ENCODE data around the gene LRRC10. TPM values are rescaled to one million over a fixed set of nuclear protein-coding genes. Genes with fewer than 3 reads are reported as not detected.

The LRRC10 gene
- total RNA-seq, 1 donor from 2014 or later, result not detected

DNA sequence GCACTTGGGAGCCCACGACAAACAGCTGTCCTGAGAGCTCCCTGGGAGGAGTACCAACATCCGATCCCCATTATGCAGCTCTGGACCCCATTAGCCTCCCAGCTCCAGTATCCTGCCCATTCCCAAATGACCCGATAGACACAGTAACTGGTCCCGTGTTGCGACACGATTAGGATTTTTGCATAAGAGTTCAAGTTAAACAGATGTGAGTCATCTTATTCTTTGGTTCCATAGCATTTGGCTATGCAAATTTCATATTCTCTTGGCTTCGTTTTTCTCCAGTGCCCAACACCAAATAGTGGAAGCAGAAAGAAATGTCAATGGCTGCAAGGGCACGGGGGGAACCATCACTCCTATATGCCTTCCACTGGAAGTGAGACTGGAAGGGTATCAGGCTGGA is 43.0 kb upstream of the LRRC10 start:
- ChIA-PET CTCF (no interaction called here), POLR2A (no interaction called here)
- Mint-ChIP-seq H3K27ac (no peak overlapping the region), H3K36me3 (ENCODE audit: low read depth) (no peaks in the 10 kb centered on the region), H3K4me1 (no peaks in the 10 kb centered on the region), H3K4me3 (no peak overlapping the region), H3K9me3 (no peaks in the 10 kb centered on the region), H3K27me3 (peaks cover 8% of the 10 kb centered on the region)
- ATAC-seq (ENCODE audit: low read depth) (no peak), DNase-seq (no peak)
- intact Hi-C loops (cut with micrococcal nuclease), result no loop called here
- TF ChIP-seq, protein P1, sequence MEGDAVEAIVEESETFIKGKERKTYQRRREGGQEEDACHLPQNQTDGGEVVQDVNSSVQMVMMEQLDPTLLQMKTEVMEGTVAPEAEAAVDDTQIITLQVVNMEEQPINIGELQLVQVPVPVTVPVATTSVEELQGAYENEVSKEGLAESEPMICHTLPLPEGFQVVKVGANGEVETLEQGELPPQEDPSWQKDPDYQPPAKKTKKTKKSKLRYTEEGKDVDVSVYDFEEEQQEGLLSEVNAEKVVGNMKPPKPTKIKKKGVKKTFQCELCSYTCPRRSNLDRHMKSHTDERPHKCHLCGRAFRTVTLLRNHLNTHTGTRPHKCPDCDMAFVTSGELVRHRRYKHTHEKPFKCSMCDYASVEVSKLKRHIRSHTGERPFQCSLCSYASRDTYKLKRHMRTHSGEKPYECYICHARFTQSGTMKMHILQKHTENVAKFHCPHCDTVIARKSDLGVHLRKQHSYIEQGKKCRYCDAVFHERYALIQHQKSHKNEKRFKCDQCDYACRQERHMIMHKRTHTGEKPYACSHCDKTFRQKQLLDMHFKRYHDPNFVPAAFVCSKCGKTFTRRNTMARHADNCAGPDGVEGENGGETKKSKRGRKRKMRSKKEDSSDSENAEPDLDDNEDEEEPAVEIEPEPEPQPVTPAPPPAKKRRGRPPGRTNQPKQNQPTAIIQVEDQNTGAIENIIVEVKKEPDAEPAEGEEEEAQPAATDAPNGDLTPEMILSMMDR (IDR thresholded peaks at IDR 0.05), result no peak

DNA sequence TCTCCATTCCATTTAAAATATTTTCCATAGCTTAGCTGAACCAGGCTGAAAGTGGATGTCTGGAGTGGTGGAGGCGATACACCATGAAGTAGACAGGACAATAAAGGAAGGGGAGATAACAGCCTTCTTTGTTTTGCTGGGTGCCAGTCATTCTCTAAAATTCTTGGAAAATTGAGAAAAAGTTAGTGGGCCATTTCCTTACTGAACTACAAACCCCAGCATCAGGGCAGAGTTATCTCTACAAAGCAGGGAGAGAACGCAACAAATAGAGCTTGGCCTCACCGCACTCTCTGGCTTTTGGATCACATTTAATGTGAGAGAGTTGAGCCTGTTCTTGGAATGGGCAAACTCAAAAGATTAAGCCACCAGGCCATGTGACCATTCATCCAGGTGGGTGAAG is 41.2 kb upstream of the LRRC10 start:
- ChIA-PET CTCF (no interaction called here), POLR2A (no interaction called here)
- intact Hi-C loops (cut with micrococcal nuclease), result no loop called here
- no peak for DNase-seq
- TF ChIP-seq, protein P1 (IDR thresholded peaks at IDR 0.05), result no peak
- ATAC-seq (ENCODE audit: low read depth), result no peak
- H3K9me3 Mint-ChIP-seq, result no peaks in the 10 kb centered on the region
- H3K27ac Mint-ChIP-seq, result no peak overlapping the region
- H3K27me3 Mint-ChIP-seq, result peaks cover 15% of the 10 kb centered on the region
- no peak overlapping the region for H3K4me3 Mint-ChIP-seq
- H3K36me3 Mint-ChIP-seq (ENCODE audit: low read depth), result no peaks in the 10 kb centered on the region
- H3K4me1 Mint-ChIP-seq, result no peaks in the 10 kb centered on the region

DNA sequence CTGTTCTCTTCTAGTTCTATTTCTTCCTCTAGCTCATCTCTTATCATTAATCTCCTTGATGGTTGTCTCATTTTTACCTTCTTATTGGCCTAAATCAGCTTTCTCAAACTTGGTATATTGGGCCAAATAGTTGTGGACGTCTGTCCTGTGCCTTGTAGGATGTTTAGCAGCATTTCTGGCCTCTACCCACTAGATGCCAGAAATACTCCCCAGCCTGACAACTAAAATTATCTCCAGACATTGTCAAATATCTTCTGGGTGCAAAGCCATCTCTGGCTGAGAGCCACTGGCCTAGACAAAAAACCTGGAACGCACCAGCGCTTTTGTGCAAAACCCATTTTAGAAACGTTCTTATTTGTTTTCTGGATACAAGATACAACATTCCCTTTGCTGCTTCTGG is 38.8 kb upstream of the LRRC10 start:
- Mint-ChIP-seq H3K27me3 (peaks cover 15% of the 10 kb centered on the region), H3K27ac (no peak overlapping the region), H3K9me3 (no peaks in the 10 kb centered on the region), H3K36me3 (ENCODE audit: low read depth) (no peaks in the 10 kb centered on the region), H3K4me1 (no peaks in the 10 kb centered on the region), H3K4me3 (no peak overlapping the region)
- no peak for ATAC-seq (ENCODE audit: low read depth)
- no peak for DNase-seq
- intact Hi-C loops (cut with micrococcal nuclease), result no loop called here
- TF ChIP-seq, protein P1 (IDR thresholded peaks at IDR 0.05), result no peak
- POLR2A ChIA-PET, result no interaction called here
- CTCF ChIA-PET, result no interaction called here

DNA sequence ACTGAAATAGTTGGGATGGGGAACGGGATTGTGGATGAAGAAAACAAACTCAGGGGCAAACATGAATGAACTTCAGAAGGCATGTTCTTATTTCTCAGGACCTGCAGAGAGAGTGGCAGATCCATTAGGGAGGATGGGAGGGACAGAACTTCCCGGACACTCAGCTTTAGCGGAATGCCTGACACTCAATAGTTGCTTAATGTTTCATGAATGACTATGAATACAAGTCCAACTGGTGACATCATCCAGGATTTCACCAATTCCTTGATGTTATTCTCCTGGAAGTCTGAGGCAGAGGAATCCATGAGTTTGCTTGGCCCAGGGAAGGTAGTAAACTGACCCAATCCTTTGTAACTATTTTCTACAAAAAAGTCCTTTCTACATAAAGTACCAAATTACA is 37.8 kb upstream of the LRRC10 start:
- Mint-ChIP-seq H3K27ac (no peak overlapping the region), H3K4me3 (no peak overlapping the region), H3K27me3 (peaks cover 15% of the 10 kb centered on the region), H3K9me3 (no peaks in the 10 kb centered on the region), H3K4me1 (no peaks in the 10 kb centered on the region), H3K36me3 (ENCODE audit: low read depth) (no peaks in the 10 kb centered on the region)
- DNase-seq, result no peak
- ChIA-PET CTCF (no interaction called here), POLR2A (no interaction called here)
- intact Hi-C loops (cut with micrococcal nuclease), result no loop called here
- ATAC-seq (ENCODE audit: low read depth), result no peak
- TF ChIP-seq, protein P1 (IDR thresholded peaks at IDR 0.05), result no peak

DNA sequence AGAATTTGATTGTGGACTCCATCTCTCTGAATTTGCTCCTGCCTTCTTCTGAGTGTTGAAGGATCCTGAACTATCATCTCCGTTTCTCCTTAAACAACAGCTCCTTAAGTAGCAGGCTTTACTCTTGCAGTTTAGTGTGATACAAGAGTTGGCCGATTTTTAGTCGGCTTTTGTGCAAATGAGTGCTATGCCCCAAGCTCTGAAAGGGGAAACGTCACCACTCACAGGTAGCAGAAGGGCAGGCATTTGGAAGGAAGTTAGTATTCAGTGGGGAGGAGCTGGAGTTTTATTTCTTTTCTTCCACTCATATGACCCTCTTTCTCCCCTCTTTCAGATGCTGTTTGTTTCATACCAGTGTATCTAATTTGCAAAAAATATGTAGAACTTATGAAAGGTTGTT is 36.5 kb upstream of the LRRC10 start:
- H3K27me3 Mint-ChIP-seq, result peaks cover 15% of the 10 kb centered on the region
- POLR2A ChIA-PET, result no interaction called here
- CTCF ChIA-PET, result no interaction called here

More for the DNA sequence above, 36.5 kb upstream of the LRRC10 start:
- no peak overlapping the region for H3K4me3 Mint-ChIP-seq
- intact Hi-C loops (cut with micrococcal nuclease), result no loop called here
- TF ChIP-seq, protein P1 (IDR thresholded peaks at IDR 0.05), result no peak
- ATAC-seq (ENCODE audit: low read depth), result no peak
- H3K27ac Mint-ChIP-seq, result no peak overlapping the region
- H3K9me3 Mint-ChIP-seq, result no peaks in the 10 kb centered on the region
- no peaks in the 10 kb centered on the region for H3K4me1 Mint-ChIP-seq
- H3K36me3 Mint-ChIP-seq (ENCODE audit: low read depth), result no peaks in the 10 kb centered on the region
- no peak for DNase-seq

Measured in activated B cell treated with CpG ODN at 0.5 μM for 24 hours (primary cell).